ENCODE data around the gene FILIP1.

- no peak for TF ChIP-seq CTCF (conservative IDR thresholded peaks at IDR 0.05; ENCODE audit: low read depth, low read length)
- TF ChIP-seq MAFK (IDR thresholded peaks at IDR 0.05; ENCODE audit: low read depth, low read length), result no peak
- no peak for TF ChIP-seq MXI1 (IDR thresholded peaks at IDR 0.05; ENCODE audit: borderline replicate concordance, low read depth, low read length)
- TF ChIP-seq SMC3 (IDR thresholded peaks at IDR 0.05; ENCODE audit: low read depth, low read length), result no peak
- TF ChIP-seq POLR2A (IDR thresholded peaks at IDR 0.05; ENCODE audit: low read depth, low read length), result no peak
- no peak for TF ChIP-seq RCOR1 (IDR thresholded peaks at IDR 0.05; ENCODE audit: insufficient replicate concordance, low read length)
- TF ChIP-seq BHLHE40 (IDR thresholded peaks at IDR 0.05; ENCODE audit: low read depth, low read length), result no peak
- no peak for TF ChIP-seq CEBPB (IDR thresholded peaks at IDR 0.05; ENCODE audit: low read depth, low read length)
- no peak for TF ChIP-seq ELK1 (IDR thresholded peaks at IDR 0.05; ENCODE audit: borderline replicate concordance, low read depth, low read length)
- TF ChIP-seq RFX5 (IDR thresholded peaks at IDR 0.05; ENCODE audit: low read depth, low read length), result no peak
- no peak for TF ChIP-seq MAZ (IDR thresholded peaks at IDR 0.05; ENCODE audit: borderline replicate concordance, low read depth, low read length)
- TF ChIP-seq USF2 (IDR thresholded peaks at IDR 0.05; ENCODE audit: low read depth, low read length), result no peak
- TF ChIP-seq FOS (IDR thresholded peaks at IDR 0.05; ENCODE audit: low read depth, low read length), result no peak
- TF ChIP-seq RAD21 (IDR thresholded peaks at IDR 0.05; ENCODE audit: low read length), result no peak
These were observed 117.1 kb downstream of the FILIP1 start for GRCh38 chr6:75376347-75377024.

Measured in IMR-90 (cell line).